ENCODE measurements around the gene GSTA1.
"Not testable (repeated sequence)": the region's sequence is repeated elsewhere in the genome, so short reads cannot be mapped to it uniquely, and the experiment has no call there.

Gene GSTA1

DNA sequence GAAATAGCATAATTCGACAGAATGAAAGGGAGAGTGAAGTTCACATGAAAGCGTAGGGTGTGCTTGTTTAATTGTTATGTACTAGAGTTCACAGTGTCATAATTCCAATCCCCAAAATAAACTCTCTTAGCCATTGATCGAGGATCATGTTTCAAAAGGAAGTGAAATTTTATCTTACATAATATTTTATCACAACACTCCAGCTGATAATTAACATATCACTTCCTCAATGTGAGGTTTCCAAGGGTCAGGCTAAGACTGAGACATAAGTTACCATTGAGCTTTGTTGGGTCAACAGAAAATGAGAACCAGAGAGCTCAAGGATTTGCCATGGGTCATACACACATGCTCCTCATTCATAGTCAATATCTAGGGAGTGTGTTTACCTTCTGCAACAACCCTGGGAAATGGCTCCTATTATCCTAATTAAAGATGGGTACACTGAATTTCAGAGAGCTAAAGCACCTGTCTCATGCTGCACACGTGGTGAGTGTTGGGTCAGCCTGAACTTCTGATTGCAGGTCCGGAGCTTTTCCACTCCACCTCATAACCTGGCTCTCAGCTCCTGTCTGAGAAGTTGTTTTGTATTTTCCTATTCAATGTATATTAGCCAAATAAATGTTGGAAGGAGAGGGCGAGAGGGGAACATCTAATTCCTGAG lies 43.4 kb downstream of the GSTA1 start:
- Mint-ChIP-seq H3K9me3 (peaks cover 17% of the 10 kb centered on the region), H3K4me3 (no peak overlapping the region), H3K4me1 (peaks cover 22% of the 10 kb centered on the region), H3K36me3 (ENCODE audit: low read depth) (no peaks in the 10 kb centered on the region), H3K27ac (no peak overlapping the region), H3K27me3 (ENCODE audit: low read depth, poor library complexity) (peaks cover 12% of the 10 kb centered on the region)
- no peak for DNase-seq
- TF ChIP-seq, protein P1, sequence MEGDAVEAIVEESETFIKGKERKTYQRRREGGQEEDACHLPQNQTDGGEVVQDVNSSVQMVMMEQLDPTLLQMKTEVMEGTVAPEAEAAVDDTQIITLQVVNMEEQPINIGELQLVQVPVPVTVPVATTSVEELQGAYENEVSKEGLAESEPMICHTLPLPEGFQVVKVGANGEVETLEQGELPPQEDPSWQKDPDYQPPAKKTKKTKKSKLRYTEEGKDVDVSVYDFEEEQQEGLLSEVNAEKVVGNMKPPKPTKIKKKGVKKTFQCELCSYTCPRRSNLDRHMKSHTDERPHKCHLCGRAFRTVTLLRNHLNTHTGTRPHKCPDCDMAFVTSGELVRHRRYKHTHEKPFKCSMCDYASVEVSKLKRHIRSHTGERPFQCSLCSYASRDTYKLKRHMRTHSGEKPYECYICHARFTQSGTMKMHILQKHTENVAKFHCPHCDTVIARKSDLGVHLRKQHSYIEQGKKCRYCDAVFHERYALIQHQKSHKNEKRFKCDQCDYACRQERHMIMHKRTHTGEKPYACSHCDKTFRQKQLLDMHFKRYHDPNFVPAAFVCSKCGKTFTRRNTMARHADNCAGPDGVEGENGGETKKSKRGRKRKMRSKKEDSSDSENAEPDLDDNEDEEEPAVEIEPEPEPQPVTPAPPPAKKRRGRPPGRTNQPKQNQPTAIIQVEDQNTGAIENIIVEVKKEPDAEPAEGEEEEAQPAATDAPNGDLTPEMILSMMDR (IDR thresholded peaks at IDR 0.05), result no peak

DNA sequence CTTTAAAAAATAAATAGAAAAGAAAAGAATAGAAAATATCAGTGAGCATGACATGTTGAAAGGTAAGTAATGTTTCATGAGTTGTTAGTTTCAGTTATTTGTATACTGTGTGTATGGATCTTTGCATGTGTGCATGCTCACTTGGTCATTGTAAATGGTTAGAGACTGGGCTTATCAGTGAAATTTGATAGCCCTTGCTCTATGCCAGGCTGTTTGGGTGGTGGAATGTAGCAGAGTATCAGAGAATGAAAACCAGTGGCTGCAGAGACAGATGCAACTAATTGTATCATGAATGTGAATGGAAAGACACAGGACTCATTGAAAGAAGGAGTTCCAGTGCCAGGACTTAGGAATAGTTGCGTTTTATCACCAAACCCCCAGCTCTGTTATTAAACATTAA lies 44.5 kb downstream of the GSTA1 start:
- peaks cover 22% of the 10 kb centered on the region for H3K4me1 Mint-ChIP-seq
- H3K27ac Mint-ChIP-seq, result no peak overlapping the region
- peaks cover 15% of the 10 kb centered on the region for H3K27me3 Mint-ChIP-seq (ENCODE audit: low read depth, poor library complexity)
- no peak for DNase-seq
- TF ChIP-seq, protein P1 (IDR thresholded peaks at IDR 0.05), result no peak
- H3K4me3 Mint-ChIP-seq, result no peak overlapping the region
- H3K36me3 Mint-ChIP-seq (ENCODE audit: low read depth), result no peaks in the 10 kb centered on the region
- peaks cover 17% of the 10 kb centered on the region for H3K9me3 Mint-ChIP-seq

DNA sequence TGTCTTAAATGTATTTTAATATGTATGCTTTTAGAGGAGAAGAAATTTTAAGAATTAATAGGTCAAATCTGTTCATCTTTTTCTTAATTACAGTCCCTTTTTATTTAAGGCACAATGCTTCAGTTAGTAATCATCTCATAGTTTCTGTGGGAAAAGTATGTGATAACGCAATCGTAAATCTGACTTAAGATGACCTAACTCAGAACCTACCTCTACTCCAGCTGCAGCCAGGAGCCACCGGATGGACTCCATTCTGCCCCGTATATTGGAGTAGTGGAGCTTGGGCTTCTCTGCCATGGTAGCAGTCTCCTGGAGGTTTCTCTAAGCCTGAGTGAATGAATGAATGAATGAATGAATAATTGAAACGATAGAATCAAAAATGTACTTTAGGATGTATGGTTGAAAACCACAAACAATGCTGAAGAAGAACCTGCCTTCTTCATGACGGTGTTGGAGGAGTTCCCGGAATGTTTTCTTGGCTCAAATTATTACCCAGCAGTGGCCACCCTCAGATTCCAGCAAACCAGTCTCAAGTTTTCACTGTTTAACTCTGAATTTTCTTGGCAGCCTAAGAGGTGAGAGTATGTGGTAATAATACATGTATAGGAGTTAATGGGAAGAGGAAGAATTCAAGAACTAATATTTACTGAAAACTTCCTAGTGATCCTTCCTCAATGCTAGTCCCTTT lies 45.8 kb downstream of the GSTA1 start:
- Mint-ChIP-seq H3K27me3 (ENCODE audit: low read depth, poor library complexity) (peaks cover 15% of the 10 kb centered on the region), H3K9me3 (peaks cover 17% of the 10 kb centered on the region), H3K4me1 (peaks cover 15% of the 10 kb centered on the region)
- not testable (repeated sequence) for H3K27ac Mint-ChIP-seq; H3K36me3 Mint-ChIP-seq (ENCODE audit: low read depth); DNase-seq; H3K4me3 Mint-ChIP-seq

DNA sequence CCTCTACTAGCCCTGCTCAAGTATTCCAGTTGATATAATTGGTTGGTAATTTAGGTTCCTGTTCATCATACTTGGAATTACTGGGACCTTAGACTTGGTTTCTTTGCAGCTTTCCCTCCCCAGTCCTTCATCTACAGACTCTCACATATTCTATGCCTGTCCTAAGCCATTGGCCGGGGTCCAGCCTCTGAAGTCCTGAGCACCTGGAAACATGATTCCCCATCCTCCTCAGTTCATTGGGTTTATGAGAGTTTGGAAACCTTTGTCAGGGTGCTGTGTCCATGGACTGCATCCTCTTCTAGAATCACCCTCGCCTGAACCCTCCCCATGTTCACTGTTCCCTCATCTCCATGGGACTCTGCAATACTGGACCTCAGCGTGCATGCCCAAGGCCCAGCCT lies 49.2 kb downstream of the GSTA1 start:
- peaks cover 21% of the 10 kb centered on the region for H3K27me3 Mint-ChIP-seq (ENCODE audit: low read depth, poor library complexity)
- H3K4me1 Mint-ChIP-seq, result peaks cover under 1% of the 10 kb centered on the region

DNA sequence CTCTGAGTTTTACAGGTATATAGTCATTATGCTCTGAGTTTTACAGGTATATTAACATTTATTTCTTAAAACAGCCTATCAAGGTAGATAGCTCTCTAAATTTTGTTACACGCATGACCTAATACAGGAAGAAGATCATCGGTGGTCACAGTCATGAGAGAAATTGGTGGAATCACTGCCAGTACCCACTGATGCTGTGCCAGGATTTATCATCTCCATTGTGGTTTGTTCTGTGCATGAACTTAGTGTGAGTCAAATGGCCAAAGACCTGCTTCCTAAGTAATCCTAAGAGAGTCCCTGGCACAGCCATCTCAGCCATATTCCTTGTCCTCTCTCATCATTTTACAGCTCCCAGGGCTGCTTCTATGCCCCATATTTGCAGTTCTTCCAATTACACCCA lies 50.5 kb downstream of the GSTA1 start:
- Mint-ChIP-seq H3K9me3 (peaks cover 23% of the 10 kb centered on the region), H3K4me1 (peaks cover 10% of the 10 kb centered on the region), H3K27me3 (ENCODE audit: low read depth, poor library complexity) (peaks cover 21% of the 10 kb centered on the region)
- DNase-seq; H3K27ac Mint-ChIP-seq; H3K36me3 Mint-ChIP-seq (ENCODE audit: low read depth); H3K4me3 Mint-ChIP-seq: not testable (repeated sequence)

More for the DNA sequence above, 49.2 kb downstream of the GSTA1 start:
- TF ChIP-seq, protein P1 (IDR thresholded peaks at IDR 0.05), result no peak
- no peak for DNase-seq
- Mint-ChIP-seq H3K9me3 (peaks cover 33% of the 10 kb centered on the region), H3K27ac (no peak overlapping the region), H3K36me3 (ENCODE audit: low read depth) (peaks cover 5% of the 10 kb centered on the region), H3K4me3 (no peak overlapping the region)

DNA sequence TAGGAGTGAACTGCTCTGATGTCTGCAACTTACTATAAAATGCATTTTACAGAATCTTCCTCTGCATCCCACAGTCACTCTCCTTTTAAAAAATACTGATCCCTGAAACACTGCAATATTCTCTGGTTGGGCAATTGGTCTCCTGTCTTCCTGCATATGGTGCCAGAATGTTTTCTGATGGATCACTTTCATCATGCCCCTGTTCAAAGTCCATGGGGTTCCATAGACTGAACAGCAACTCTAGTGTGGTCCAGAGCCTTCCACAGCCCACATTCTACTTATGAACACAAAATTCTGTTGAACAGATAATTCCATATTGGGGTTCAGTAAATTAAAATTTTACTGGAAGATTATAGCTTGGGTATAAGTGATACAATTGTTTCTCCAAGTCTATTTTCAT lies 51.3 kb downstream of the GSTA1 start:
- TF ChIP-seq, protein P1 (IDR thresholded peaks at IDR 0.05), result no peak
- Mint-ChIP-seq H3K4me3 (no peak overlapping the region), H3K27me3 (ENCODE audit: low read depth, poor library complexity) (peaks cover 21% of the 10 kb centered on the region), H3K27ac (no peak overlapping the region), H3K36me3 (ENCODE audit: low read depth) (peaks cover 5% of the 10 kb centered on the region), H3K9me3 (peaks cover 23% of the 10 kb centered on the region), H3K4me1 (peaks cover 17% of the 10 kb centered on the region)
- DNase-seq, result no peak
